Measurements from ENCODE around the gene GTF2H4.

- TF ChIP-seq CTCF (IDR thresholded peaks at IDR 0.05; ENCODE audit: low read depth, low read length, poor library complexity, severe bottlenecking) (no peak), EZH2phosphoT487 (IDR thresholded peaks at IDR 0.05; ENCODE audit: borderline replicate concordance, low read length) (no peak)
Measured at GRCh38 chr6:30922447-30922852, 14.4 kb downstream of the GTF2H4 start.
